SK-N-DZ (cell line): ENCODE measurements around the gene ZDHHC14.

ENCODE experiments used
- DNase-seq: peaks from one replicate; pipeline ENCODE4 v3.0.0-alpha.2; 2015; ENCODE audit warnings: low spot score

The ZDHHC14 gene

DNA sequence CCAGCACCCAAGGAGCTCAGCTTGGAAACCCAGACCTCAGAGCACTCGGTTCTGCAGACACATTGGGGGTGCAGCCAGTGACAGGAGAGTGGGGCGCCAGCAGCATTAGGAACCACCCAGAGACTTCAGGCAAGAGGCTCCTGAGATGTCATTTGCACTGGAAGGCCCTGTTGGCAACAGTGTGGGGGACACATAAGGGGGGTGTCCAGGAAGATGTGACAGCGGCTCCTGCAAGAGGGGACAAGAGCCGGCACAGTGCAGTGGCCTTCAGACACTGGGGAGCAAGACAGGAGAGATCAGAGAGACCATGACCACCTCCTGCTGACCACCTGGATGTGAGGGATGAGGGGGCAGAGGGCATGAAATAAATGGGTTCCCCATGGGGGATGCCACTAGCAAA, 235.0 kb downstream of the ZDHHC14 start:
- DNase-seq = no peak

GRCh38 chr6:157620944-157621343, 240.0 kb downstream of the ZDHHC14 start:
- no peak for DNase-seq

DNA sequence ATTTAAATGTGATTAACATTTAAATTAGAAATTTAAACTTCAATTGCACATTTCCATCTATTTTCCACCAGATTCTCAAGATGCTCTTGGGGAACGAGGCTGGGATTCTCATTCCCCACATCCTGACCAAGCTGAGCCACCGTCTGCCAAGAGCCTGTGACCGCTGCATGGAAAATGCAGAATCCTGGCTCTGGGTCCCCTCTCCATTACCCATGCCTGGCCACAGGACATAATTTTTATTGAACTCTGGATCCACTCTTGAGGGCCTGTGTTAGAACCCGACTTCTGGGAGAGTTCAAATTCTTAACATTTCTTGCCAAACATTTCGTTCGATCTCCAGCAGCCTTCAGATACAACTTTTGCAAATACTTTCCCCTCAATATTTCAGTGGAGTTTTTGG, 240.4 kb downstream of the ZDHHC14 start:
- no peak for DNase-seq

DNA sequence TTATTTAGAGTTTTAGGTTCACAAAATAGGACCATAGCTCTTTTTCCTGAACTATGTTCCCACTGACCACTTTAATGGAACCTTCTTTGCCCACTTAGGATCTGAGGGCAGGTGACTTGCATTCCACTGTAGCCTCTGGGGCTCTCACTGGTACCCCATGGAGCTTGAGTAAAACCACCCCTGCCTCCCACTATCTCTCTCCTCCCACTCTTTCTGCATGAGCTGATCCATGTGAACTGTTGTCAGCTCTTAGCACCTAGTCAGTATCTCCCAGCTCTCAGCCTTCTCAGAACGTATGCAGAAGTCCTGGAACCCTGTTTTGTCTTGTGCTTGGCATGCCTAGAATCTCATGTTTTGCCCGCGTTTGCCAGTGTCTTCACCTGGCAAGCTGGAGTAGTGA, 241.4 kb downstream of the ZDHHC14 start:
- no peak for DNase-seq

DNA sequence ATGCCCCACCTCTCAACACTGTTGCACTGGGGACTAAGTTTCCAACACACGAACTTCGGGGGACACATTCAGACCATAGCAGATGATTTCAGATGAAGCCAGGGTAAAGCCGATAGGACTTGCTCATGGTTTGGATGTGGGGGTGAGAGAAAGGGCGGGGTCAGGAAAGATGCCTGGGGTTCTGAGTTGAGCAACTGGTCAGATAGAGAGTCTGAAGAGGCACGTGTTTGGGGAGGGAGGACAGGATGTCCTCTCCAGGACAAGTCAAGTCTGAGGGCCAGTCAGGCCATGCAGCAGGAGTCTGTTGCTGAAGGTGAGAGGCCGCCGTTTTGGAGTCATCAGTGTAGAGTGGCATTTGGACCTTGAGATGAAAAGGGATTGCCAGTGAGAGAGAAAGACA, 244.1 kb downstream of the ZDHHC14 start:
- DNase-seq = no peak

GRCh38 chr6:157625764-157626163, 244.8 kb downstream of the ZDHHC14 start:
- no peak for DNase-seq

GRCh38 chr6:157627195-157627966, 246.4 kb downstream of the ZDHHC14 start:
- DNase-seq = no peak

- no peak for DNase-seq
Observed at GRCh38 chr6:157628463-157628862, 247.5 kb downstream of the ZDHHC14 start.

DNA sequence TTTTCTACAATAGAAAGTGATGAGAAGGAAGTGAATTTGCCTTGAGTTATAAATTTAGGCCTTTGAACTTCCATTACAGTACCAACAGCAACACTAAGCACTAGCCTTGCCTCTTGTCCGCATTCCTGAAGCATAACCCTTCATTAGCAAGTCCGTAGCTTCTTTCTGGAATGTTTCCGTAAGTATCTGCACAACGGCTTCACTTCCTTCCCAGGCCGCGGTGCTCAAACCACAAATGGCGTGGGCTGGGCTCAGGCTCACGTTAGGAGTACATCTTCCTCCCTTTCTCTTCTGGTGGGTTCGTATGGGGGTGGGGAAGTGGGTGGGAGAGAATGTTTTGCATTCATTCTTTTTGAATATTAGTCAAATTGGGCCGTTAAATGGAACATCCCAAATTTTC, 248.2 kb downstream of the ZDHHC14 start:
- DNase-seq = no peak

DNA sequence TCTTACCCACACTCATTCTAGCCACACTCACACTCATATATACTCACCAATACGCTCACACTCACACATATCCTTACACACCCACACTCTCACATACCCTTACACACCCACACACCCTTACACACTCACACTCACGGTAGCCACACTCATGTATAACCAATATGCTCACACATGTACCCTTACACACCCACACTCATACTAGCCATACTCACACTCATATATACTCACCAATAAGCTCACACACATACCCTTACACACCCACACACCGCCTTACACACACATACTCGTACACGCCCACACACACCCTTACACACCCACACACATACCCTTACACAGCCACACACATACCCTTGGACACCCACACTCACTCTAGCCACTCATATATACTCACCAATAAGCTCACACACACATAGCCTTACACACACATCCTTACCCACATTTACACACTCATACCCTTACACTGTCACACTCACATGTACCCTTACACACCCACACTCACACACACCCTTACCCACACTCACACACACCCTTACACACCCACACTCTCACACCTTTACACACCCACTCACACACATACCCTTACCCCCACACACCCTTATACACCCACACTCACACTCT, 249.6 kb downstream of the ZDHHC14 start:
- DNase-seq = no peak

- DNase-seq = no peak
Observed at GRCh38 chr6:157631412-157631811, 250.4 kb downstream of the ZDHHC14 start.

- DNase-seq = no peak
Observed at GRCh38 chr6:157631838-157632614, 251.0 kb downstream of the ZDHHC14 start.

GRCh38 chr6:157632821-157633220, 251.8 kb downstream of the ZDHHC14 start:
- DNase-seq = no peak

GRCh38 chr6:157634546-157634945, 253.6 kb downstream of the ZDHHC14 start:
- DNase-seq = no peak

- no peak for DNase-seq
Observed at GRCh38 chr6:157635388-157636244, 254.6 kb downstream of the ZDHHC14 start.

DNA sequence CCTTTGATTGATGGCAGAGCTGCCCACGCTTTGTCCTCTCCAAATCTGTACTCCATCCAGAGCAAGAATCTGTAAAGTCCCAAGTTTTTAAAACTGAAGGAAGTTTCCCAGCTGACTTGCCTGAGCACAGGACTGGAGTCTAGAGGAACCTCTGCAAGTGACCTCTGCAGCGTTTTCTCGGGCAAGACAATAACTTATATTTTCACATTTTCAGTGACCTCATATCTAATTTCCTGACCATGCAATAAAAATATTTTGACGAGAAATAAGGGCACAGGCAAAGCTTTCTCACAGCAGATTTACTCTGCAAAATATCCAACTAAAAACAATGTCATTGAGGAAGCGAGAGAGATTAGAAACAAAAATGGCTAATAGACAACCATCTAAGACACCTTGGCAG, 256.5 kb downstream of the ZDHHC14 start:
- DNase-seq = no peak

- no peak for DNase-seq
Observed at GRCh38 chr6:157637941-157638662, 257.1 kb downstream of the ZDHHC14 start.

GRCh38 chr6:157638779-157639178, 257.8 kb downstream of the ZDHHC14 start:
- no peak for DNase-seq

DNA sequence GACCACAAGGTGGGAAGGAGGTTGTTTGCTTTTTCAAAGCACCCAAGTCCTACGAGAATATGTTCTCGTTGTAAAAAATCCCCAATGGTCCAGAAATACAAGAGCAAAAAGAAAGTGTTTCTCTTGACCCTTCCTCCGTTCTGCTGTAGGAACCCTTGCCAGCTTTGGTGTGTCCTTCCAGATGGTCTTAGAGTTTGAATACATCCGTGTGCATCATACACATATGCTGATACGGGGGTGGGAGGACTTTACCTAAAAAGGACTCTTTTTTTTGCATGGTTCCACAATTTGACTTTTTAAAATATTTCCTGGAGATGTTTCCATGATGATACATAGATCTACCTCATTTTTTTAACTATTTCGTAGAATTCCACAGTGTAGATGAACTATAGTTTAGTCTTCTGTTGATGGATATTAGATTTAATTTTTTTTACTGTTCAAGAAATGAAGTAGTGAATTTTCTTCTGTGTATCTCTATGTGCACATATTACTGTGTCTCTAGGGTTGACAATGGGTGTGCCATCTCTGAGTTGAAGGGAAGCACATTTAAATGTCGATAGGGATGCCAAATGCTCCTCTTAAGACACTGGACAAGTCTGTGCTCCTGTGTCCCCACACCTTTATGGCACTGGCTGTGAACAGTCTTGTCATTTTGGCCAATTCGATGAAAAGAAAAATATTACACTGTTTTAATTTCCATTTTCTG, 259.9 kb downstream of the ZDHHC14 start:
- DNase-seq = no peak

GRCh38 chr6:157641837-157642236, 260.8 kb downstream of the ZDHHC14 start:
- DNase-seq = no peak
